Hepatic stellate cell (primary cell): Measurements from ENCODE around the gene XRCC5.
A peak's percentile ranks its signal among the peaks of the same experiment; 100 is the strongest.
"Not testable (repeated sequence)": the region's sequence is repeated elsewhere in the genome, so short reads cannot be mapped to it uniquely, and the experiment has no call there.

Source experiments
- DNase-seq: peaks from one replicate; pipeline ENCODE4 v3.0.0; 2011; ENCODE audit warnings: low spot score

XRCC5 gene

DNA sequence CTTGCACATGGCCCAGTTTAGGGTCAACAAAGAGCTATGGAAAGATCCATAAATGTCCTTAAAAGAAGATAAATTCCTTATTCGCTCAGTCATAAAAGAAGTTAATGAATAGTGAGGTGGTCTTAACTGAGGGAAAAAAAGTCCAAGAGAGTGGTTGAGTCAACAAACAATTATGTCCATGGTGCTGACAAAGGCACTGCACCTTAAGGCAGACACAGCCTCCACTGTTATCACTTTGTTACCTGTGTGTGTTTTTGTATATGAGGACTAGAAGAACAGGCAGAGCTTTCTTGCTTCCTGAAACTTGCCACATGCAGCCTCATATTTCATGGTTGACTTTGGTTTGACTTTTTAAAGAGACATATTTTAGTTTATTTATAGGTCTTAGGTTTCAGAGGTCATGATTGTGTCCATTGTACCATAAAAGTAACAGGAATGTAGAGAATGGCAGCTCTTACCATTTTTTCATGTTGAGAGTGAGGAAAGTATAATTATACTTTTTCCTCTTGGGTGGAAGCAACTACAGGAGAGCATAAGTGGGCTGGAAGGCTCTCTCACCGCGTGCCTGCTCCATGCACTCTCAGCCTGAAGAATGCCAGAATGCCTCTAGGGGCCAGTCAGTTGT lies 93.6 kb downstream of the XRCC5 start:
- no peak for DNase-seq

DNA sequence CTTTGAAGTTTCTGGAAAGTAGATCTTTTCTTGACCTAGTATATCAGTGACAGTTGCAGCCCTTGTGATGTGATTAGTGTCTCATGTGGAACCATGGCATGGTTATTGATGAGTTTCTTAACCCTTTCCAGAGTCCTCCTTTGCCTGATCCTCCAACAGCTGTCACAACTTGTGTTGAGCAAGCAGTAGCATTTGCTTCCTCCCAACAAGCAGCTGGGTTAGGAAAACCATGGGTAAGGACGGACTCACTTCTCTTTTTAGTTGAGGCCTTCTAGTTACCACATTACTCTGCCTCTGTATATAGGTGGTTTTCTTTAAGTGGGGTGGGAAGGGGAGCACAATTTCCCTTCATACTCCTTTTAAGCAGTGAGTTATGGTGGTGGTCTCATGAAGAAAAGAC lies 96.3 kb downstream of the XRCC5 start:
- DNase-seq = no peak

DNA sequence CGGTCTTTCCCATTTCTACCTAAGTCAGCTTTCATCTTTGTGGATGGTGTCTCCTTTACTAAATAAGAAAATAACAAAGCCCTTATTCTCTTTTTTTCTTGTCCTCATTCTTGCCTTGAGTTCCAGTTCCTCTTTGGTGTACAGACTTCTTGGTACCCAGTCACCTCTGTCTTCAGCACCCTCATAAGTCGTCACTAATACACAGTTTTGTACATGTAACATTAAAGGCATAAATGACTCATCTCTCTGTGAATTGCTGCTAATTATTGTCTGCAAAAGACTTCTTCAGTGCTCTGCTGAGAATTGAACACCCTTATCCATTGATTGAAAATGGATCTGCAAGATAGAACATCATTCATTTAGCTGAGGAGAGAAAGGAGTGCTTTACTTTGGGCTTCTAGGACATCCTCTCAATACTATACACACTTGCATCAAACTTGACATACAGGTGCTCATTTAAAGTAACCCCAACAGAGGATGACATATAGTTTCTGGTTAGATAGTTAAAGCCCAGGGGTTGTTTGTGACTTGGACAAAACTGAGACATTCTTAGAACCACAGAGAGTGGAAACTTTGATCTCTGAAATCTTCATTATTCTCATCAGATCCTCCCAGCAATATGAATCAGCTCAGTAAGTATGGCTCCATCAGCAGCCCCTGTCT lies 97.0 kb downstream of the XRCC5 start:
- no peak for DNase-seq

DNA sequence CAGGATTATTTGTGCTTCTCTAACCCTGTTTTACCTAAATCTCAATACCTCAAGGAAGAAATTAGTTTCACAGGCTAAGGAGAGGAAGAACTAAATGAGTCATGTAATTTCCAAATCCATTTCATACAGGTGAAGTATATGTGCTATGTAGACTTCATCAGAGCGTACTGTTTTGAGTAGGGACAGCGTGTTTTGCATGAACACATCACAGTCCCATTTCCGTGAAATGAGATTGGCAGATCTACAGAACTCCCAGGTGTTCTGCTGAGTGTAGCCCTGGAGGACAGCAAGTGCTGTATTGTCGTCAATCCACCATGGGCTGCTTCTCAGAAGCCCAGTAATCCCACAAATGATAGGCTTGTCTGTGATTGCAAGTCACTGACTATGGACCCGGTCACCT lies 97.7 kb downstream of the XRCC5 start:
- no peak for DNase-seq

DNA sequence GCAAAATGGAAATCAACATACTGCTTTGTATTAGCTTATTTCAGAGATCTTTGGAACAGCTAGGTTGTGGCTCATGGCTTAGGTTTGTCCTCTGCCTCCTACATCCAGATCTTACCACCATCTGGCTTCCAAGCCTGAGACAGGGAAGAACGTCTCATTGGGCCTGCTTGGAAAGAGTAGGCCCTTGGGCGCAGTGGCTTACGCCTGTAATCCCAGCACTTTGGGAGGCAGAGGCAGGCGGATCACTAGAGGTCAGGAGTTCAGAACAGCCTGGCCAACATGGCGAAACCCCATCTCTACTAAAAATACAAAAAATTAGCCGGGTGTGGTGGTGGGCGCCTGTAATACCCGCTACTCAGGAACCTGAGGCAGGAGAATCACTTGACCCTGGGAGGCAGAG lies 99.5 kb downstream of the XRCC5 start:
- DNase-seq = not testable (repeated sequence)

DNA sequence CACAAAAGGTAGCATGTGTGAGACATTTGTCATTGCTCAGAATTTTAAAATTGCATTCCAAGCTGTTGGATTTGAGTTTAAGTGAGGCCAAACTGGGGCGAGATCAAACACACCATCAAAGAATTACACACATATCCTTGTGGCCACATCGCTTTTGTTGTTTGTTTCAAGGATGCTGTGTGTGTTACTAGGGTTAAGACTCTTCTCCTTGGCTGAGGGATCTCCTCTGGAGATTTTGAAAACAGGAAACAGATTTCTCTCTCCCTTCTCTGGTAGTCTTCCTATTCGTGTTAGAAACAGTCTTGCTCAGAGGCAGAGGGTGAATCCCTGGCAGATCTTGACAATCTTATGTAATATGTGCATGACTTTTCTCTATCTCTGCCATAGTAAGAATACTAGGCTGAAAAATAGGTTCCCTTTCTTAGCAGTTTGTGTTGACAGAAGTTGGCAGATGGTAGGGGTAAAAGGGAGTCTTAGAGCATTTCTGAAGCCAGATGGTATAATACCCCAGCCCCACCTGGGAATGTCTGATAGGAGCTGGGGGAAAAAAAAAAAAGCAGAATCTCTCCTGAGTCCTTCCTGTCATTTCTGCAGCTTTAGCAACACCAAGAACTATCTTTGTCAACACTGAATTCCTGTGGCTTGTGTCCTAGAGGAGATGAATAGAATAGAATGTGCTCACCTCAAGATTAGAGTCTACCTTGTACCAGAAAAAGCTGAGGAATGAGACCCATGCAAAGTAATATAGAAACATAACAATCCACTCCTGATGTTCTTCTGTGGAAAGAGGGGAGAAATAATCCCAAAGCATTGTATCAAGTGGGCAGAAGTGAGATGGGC lies 101.8 kb downstream of the XRCC5 start:
- DNase-seq = no peak

DNA sequence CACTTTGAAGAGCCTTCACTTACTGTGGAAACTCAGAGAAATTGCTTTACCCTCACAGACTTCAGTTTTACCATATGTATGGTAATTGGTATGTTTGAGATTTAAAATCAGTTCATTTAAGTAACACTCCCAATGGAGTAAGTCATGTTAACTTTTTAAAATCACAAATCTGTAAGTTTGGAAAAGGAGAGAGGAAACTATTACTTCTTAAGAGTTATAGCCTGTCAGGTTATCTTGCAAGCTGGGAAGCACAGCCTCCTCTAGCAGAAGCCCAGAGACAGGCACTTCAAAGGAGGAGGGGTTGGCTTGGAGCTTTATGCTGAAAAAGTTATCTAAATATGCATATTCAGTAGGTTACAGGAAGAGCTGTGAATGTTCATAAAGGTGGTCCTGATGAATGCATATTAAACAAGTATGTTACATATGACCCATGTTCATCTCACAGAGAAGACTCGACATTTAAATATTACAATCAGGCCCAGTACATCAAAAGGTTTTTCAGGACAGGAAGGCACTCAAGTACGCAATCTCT lies 102.5 kb downstream of the XRCC5 start:
- no peak for DNase-seq

DNA sequence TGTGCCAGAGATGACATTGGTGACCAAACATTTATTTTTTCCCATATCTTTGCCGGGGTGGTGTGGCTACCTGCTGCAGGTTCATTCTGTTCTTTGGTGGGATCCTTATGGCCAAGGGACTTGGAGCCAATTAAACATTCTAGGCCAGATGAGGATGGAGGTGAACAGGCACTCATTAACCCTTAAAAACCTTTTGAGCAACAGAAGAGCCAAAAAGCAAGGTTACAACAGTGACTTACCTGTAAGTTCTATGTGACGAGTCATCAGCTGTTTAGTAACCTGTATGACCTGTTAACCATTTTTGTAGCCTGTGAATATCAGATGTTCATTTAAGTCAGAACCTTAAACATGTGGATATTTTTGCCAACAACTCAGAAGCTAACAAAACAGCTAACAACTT lies 105.6 kb downstream of the XRCC5 start:
- DNase-seq = no peak

DNA sequence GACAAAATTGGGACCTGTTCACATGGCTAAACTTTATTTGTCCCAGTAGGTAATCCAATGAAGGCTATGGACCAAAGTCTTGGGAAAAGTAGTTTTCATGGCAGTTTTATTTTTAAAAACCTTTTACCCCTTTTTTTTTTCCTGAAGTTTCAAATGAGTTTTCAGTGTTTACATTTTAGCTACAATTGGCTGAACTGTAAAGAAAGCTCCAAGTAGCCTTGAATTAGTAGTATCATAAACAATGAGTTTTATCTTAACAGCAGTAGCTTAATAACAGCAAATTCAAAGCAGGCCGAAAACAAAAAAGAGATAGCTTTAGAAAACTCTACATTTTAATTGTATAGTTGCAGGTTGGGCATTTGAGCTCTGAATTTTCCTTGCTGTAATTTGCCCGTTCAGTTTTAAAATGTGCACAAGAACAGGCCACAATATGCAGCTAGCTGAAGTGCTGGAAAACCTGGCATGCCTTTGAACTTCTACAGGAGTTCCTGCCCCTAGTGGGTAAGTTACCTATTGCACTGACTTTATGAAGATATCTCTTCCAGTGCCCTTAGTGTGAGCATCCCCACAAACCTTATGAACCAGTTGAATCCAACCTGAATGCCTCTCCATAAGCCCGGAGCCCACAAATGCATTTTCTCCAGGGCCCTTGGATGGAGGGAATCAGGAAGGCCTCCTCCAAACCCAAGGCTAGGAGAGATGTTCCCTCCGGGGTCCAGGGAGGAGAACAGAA lies 106.7 kb downstream of the XRCC5 start:
- no peak for DNase-seq

DNA sequence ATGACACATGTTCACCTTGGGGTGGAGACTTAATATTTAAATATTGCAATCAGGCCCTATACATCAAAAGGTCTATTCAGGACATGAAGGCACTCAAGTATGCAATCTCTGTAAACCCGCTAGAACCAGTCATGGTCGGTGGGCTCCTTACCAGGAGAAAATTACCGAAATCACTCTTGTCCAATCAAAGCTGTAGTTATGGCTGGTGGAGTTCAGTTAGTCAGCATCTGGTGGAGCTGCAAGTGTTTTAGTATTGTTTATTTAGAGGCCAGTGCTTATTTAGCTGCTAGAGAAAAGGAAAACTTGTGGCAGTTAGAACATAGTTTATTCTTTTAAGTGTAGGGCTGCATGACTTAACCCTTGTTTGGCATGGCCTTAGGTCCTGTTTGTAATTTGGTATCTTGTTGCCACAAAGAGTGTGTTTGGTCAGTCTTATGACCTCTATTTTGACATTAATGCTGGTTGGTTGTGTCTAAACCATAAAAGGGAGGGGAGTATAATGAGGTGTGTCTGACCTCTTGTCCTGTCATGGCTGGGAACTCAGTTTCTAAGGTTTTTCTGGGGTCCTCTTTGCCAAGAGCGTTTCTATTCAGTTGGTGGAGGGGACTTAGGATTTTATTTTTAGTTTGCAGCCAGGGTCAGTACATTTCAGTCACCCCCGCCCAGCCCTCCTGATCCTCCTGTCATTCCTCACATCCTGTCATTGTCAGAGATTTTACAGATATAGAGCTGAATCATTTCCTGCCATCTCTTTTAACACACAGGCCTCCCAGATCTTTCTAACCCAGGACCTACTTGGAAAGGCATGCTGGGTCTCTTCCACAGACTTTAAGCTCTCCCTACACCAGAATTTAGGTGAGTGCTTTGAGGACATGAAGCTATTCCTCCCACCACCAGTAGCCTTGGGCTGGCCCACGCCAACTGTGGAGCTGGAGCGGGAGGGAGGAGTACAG lies 108.1 kb downstream of the XRCC5 start:
- peak; percentile 54 for DNase-seq

DNA sequence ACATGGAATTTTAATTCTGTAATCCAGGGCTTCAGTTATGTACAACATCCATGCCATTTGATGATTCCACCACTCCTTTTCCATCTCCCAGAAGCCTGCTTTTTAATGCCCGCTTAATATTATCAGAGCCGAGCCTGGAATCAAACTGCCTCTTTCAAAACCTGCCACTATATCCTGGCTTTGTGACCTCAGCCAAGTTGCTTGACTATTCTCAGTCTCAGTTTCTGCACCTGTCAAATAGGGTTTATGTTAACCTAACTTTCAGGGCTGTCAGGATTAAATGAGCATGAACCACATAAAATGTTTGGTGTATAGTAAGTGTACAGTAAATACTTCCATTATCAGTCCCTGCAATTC lies 108.7 kb downstream of the XRCC5 start:
- no peak for DNase-seq

DNA sequence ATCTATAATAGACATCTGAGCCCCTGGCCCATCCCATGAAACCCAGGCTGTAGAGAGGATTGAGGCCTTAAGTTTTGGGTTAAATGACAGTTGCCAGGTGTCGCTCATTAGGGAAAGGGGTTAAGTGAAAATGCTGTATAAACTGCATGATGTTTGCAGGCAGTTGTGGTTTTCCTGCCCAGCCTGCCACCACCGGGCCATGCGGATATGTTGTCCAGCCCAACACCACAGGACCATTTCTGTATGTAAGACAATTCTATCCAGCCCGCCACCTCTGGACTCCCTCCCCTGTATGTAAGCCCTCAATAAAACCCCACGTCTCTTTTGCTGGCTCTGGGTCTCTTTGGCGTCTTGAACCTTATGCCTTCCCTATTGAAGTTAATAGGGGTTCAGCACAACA lies 110.7 kb downstream of the XRCC5 start:
- no peak for DNase-seq

DNA sequence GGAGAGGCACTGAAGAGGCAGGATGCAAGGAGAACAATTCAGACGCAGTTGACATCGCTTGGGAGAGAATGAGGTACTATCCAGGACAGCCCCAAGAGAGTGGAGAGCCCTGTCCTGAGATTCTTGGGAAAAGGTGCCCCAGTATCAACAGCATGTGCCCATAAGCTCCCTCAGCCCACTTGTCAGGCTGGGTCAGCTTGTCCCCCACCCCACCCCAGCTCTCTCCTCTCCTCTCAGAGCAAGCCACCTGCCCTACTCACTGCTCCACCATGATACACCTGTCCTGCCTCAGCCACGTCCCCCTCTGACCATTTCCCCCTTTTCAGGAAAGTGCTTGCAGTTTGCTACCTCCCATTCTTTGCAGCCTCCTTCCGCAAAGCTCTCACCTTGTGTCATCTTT lies 111.8 kb downstream of the XRCC5 start:
- no peak for DNase-seq

DNA sequence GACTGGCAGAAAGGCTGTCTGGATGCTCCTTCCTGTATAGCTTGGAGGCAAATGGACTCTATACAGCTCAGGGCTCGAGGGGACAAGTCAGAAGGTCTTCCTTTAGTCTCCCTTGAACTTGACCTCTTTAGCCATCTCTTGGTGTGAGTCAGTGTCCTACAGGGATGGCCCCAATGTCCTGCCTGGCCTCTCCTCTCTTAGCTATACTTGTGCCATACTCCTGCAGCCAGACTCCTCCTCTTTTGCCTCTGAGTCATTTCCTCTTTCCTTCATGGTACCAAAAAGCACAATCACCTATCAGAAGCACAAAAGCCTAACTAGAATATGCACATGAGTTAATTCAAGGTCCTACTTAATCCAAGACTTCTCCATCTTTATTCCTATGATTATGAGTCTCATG lies 112.7 kb downstream of the XRCC5 start:
- peak; percentile 23 for DNase-seq

DNA sequence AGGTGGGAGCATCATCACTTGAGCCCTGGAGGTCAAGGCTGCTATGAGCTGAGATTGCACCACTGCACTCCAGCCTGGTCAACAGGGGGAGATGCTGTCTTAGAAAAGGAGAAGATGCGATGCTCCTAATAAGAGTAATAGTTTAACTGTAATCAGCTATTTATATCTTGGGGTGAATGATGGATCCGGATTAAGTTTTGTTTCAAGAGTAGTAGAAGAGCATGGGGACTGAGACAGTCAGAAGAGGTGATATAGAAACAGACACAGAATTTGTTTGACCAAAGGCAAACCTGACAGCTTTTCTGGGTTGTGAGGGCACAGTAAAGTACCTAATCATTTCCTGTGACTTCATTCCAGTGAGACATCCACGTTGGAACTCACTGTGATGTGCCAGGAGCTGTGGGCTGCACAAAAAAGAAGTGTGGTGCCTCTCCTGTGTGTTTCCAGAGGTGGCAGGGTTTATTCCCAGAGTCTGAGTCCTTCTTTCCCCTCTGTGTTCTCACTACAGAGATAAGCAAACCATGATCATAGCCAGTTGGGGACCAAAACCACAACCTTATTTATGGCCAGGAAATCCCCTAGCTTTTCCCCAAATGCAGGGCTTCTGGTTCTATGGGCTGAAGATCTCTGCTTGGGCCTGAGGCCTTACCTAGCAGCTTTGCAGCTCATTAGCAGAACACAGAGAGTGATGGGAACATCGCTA lies 113.7 kb downstream of the XRCC5 start:
- no peak for DNase-seq

DNA sequence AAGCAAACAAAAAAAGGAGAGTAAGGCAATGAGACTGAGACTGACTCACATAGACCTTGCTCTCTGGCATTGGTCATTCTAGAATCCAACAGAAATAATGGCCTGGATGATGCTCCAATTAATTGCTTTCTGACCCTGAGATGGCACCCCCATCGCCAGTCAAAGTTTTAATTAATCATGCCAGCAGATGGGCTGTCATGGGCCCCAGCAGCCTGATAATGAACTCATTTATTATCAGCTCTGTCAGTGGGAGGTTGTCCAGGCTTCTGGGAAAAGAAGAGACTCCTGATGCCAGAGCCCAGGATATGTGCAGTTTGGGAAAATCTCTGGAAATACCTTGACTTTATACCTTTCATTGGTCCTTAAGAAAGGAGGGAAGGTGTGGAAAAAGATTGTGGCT lies 115.2 kb downstream of the XRCC5 start:
- DNase-seq = no peak

DNA sequence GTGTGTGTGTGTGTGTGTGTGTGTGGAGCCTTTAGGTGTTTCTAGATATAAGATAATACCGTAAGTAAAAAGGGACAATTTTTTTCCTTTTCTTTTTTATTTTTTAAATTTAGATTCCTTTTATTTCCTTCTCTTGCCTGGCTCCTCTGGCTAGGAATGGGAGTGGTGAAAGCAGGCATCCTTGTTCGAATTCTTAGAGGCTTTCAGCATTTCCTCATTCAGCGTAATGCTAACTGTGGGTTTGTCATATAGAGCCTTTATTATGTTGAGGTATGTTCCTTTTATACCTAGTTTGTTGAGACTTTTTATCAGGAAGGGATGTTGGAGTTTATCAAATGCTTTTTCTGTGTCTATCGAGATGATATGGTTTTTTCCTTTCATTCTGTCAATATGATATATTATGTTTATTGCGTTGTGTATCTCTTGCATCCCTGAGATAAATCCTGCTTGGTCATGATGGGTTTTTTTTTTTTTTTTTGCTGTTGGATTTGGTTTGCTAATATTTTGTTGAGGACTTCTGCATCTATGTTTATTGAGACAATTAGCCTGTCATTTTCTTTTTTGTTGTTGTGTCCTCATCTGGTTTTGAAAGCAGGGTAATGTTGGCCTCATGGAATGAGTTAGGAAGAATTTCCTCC lies 120.2 kb downstream of the XRCC5 start:
- no peak for DNase-seq

DNA sequence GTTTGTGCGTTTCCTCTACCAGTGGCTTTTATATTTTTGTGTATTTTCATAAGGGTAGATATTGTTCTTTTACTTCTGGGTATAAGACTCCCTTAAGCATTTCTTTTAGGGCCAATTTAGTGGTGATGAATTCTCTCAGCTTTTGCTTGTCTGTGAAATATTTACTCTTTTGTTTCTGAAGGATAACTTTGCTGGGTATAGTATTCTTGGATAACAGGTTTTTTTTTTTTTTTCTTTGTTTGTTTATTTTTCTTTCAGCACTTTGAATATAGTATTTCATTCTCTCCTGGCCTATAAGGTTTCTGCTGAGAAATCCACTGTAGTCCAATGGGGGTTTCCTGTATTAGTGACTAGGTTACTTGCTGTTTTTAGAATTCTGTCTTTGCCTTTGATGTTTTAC lies 122.7 kb downstream of the XRCC5 start:
- no peak for DNase-seq

DNA sequence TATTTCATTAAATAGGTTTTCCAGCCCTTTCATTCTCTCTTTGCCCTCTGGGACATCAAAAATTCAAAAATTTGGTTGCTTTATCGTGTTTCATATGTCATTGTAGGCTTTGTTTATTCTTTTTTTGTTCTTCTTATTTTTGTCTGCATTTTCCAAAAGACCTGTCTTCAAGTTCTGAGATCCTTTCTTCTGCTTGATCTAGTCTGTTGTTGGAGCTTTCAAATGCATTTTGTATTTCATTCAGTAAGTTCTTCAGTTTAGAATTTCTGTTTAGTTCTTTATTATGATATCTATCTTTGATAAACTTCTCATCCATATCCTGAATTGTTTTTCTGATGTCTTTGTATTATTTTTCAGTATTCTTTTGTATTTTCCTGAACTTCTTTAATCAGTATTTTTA lies 123.6 kb downstream of the XRCC5 start:
- DNase-seq = no peak
